Measurements from ENCODE around the gene DRD4. TPM values are rescaled to one million over a fixed set of nuclear protein-coding genes. Genes with fewer than 3 reads are reported as not detected.
A peak's percentile ranks its signal among the peaks of the same experiment; 100 is the strongest.

The DRD4 gene
- total and polyA plus RNA-seq, 9 of the 15 experiments (the other 6 are each of a cell fraction or from before 2014, with no cell fraction given): 0.04 to 0.95 (median 0.21) TPM; not detected in 5

- Histone ChIP-seq H3K4me1 (replicated peaks in 1 of 2; ENCODE audit: control insufficient read depth in 2 of 2, insufficient read depth in 2 of 2, low read length in 2 of 2) (peaks cover 8 to 75% of the 10 kb centered on the region in 2 experiments), H3K27ac (ENCODE audit: extremely low read depth, low read depth, low read length) (no peak overlapping the region), H3K9me1 (ENCODE audit: control insufficient read depth, insufficient read depth, low read length) (peaks cover 6% of the 10 kb centered on the region), H2AFZ (ENCODE audit: low read depth, low read length) (no peak overlapping the region), H4K20me1 (replicated peaks; ENCODE audit: control insufficient read depth, insufficient read depth, low read length) (no peaks in the 10 kb centered on the region; the same call in 1 of the 2 replicates), H3K9ac (ENCODE audit: insufficient read depth in 1 of 2, low read depth in 2 of 2, low read length in 2 of 2) (peak overlapping the region in 1 of 2 experiments; percentile 60; a peak in 2 of 4 replicates), H3K9me3 (replicated peaks; ENCODE audit: control insufficient read depth, insufficient read depth, low read depth, low read length) (no peaks in the 10 kb centered on the region), H3K36me3 (ENCODE audit: control insufficient read depth, insufficient read depth, low read length) (peaks cover 51% of the 10 kb centered on the region; the same call in 2 of the 3 replicates), H3K4me2 (ENCODE audit: insufficient read depth, low read length) (no peak overlapping the region), H3K79me2 (ENCODE audit: control insufficient read depth, insufficient read depth, low read length) (peaks cover 4% of the 10 kb centered on the region; the same call in 1 of the 3 replicates), H3K4me3 (no peak overlapping the region), H3K27me3 (ENCODE audit: control insufficient read depth in 2 of 2, insufficient read depth in 2 of 2, low read length in 2 of 2) (no peaks in the 10 kb centered on the region)
- no TSS peak for BruUV-seq (replicated peaks)
- intact Hi-C loops (cut with micrococcal nuclease) (loop anchor here (10.0 kb wide), 1 partner anchor 64 kb away; no protein-coding TSS in a partner anchor), in situ Hi-C loops (cut with MboI) (no loop called here)
- ATAC-seq (no peak), FAIRE-seq (no peak), DNase-seq (ENCODE audit: extremely low read depth in 1 of 4, low spot score in 3 of 4) (no peak)
- CTCF ChIA-PET (ENCODE audit: low intra/inter-chr PET ratio): no interaction called here
- 90% methylated on average over 23 of the region's 24 CpGs for WGBS (ENCODE audit: insufficient coverage, low coverage, missing lambda C conversion rate)
- POLR2A ChIA-PET: no interaction called here
- no peak for TF ChIP-seq PATZ1 (CRISPR knock-in tag; IDR thresholded peaks at IDR 0.05; ENCODE audit: borderline replicate concordance)
- TF ChIP-seq ZNF592 (IDR thresholded peaks at IDR 0.05): no peak
- TF ChIP-seq ATF4 (CRISPR knock-in tag; IDR thresholded peaks at IDR 0.05): no peak
- TF ChIP-seq EZH2 (IDR thresholded peaks at IDR 0.05; ENCODE audit: borderline replicate concordance, low read depth, low read length): no peak
- TF ChIP-seq POLR2G (IDR thresholded peaks at IDR 0.05; ENCODE audit: low read depth, low read length): peak; percentile 57
- TF ChIP-seq CC2D1A (IDR thresholded peaks at IDR 0.05): no peak
- no peak for TF ChIP-seq RBM34 (IDR thresholded peaks at IDR 0.05; ENCODE audit: borderline replicate concordance, insufficient read depth, low read length)
- TF ChIP-seq RBM22 (IDR thresholded peaks at IDR 0.05; ENCODE audit: low read depth, low read length, poor library complexity, severe bottlenecking): peak; percentile 67
- TF ChIP-seq ZKSCAN3 (CRISPR knock-in tag; IDR thresholded peaks at IDR 0.05): no peak
- TF ChIP-seq L3MBTL2 (IDR thresholded peaks at IDR 0.05): no peak
- TF ChIP-seq HMGN3 (IDR thresholded peaks at IDR 0.05; ENCODE audit: borderline replicate concordance, extremely low read depth, insufficient read length, low read depth, low read length): no peak
- no peak for TF ChIP-seq ZEB2 (IDR thresholded peaks at IDR 0.05)
- no peak for TF ChIP-seq SAP30 (IDR thresholded peaks at IDR 0.05; ENCODE audit: borderline replicate concordance, insufficient read depth, low read depth, low read length, poor library complexity, severe bottlenecking)
- no peak for TF ChIP-seq MAX (CRISPR knock-in tag; IDR thresholded peaks at IDR 0.05)
Observed at GRCh38 chr11:618856-619627, 18.0 kb upstream of the DRD4 start.
